Mesothelial cell of epicardium (in vitro differentiated cells): ENCODE results near the gene TIMM29. TPM values are rescaled to one million over a fixed set of nuclear protein-coding genes. Genes with fewer than 3 reads are reported as not detected.

ENCODE experiments used
- DNase-seq, 2 experiments: peaks; one replicate each; pipeline ENCODE4 v3.0.0; 2021; ENCODE audit warnings: low spot score in 2 of 2; ENCODE audit not compliant: unreplicated experiment in 2 of 2
- H3K27ac Mint-ChIP-seq: 2 replicates; pipeline ENCODE4 v1.8.0; 2021; ENCODE audit warnings: mixed read lengths
- H3K27me3 Mint-ChIP-seq: 2 replicates; pipeline ENCODE4 v1.8.0; 2021; ENCODE audit warnings: low read depth, mixed read lengths
- H3K36me3 Mint-ChIP-seq: 2 replicates; pipeline ENCODE4 v1.8.0; 2021; ENCODE audit warnings: mixed read lengths
- H3K4me1 Mint-ChIP-seq: 2 replicates; pipeline ENCODE4 v1.8.0; 2021; ENCODE audit warnings: mixed read lengths
- H3K4me3 Mint-ChIP-seq: 2 replicates; pipeline ENCODE4 v1.8.0; 2021; ENCODE audit warnings: mild to moderate bottlenecking, moderate library complexity, mixed read lengths
- H3K9me3 Mint-ChIP-seq: 2 replicates; pipeline ENCODE4 v1.8.0; 2021; ENCODE audit warnings: mixed read lengths
- total RNA-seq: library from RNA; stranded (reverse); gene quantifications from 3 replicates; pipeline ENCODE4 v1.2.1, GENCODE V29; 2021
- TF ChIP-seq, protein P1 (sequence below): fragments of 200-600 bp; sonication (generic); IDR thresholded peaks from one replicate; pipeline ENCODE4 v1.5.0; 2021; ENCODE audit warnings: antibody characterized with exemption; ENCODE audit not compliant: unreplicated experiment

The TIMM29 gene
- total RNA-seq, 1 donor from 2014 or later: 31.5 TPM

DNA sequence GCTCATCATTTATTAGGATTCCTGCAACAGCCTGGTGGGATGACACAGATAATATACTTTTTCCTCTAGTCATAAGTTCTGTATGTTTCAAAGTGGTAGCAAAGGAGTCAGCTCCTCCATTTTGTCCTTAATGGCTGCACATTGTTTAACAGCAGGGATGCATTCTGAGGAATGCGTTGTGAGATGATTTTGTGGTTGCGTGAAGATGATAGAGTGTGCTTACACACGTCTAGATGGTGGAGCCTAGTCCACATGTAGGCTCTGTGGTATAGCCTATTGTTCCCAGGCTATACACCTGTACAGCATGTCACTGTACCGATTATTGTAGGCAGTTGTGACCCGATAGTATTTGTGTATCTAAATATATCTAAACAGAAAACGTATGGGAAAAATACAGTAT is 36.8 kb downstream of the TIMM29 start:
- TF ChIP-seq, protein P1, sequence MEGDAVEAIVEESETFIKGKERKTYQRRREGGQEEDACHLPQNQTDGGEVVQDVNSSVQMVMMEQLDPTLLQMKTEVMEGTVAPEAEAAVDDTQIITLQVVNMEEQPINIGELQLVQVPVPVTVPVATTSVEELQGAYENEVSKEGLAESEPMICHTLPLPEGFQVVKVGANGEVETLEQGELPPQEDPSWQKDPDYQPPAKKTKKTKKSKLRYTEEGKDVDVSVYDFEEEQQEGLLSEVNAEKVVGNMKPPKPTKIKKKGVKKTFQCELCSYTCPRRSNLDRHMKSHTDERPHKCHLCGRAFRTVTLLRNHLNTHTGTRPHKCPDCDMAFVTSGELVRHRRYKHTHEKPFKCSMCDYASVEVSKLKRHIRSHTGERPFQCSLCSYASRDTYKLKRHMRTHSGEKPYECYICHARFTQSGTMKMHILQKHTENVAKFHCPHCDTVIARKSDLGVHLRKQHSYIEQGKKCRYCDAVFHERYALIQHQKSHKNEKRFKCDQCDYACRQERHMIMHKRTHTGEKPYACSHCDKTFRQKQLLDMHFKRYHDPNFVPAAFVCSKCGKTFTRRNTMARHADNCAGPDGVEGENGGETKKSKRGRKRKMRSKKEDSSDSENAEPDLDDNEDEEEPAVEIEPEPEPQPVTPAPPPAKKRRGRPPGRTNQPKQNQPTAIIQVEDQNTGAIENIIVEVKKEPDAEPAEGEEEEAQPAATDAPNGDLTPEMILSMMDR: no peak
- peak overlapping the region; percentile 71 for H3K27ac Mint-ChIP-seq
- H3K4me3 Mint-ChIP-seq: no peak overlapping the region

DNA sequence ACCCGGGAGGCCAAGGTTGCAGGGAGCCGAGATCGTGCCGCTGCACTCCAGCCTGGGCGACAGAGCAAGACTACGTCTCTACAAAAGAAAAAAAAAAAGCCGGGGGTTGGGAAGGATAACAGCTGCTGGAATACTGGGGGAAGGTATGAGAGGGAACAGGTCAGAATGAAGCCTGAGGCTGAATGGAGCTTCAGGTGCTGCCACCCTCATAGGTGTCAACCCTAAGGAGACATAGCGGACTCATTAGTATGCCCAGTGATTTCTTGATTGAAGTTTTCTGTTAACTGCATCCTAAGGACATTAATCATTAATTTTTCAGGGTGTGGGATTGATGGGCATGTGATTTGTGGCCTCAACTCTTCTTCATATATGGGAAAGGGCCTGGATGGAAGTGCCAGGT is 38.2 kb downstream of the TIMM29 start:
- H3K4me1 Mint-ChIP-seq: peaks cover 32% of the 10 kb centered on the region
- H3K36me3 Mint-ChIP-seq: peaks cover 2% of the 10 kb centered on the region
- no peaks in the 10 kb centered on the region for H3K27me3 Mint-ChIP-seq
- H3K9me3 Mint-ChIP-seq: no peaks in the 10 kb centered on the region
- TF ChIP-seq, protein P1: no peak
- no peak for DNase-seq
- H3K4me3 Mint-ChIP-seq: no peak overlapping the region
- peak overlapping the region; percentile 69 for H3K27ac Mint-ChIP-seq

More for the DNA sequence above, 36.8 kb downstream of the TIMM29 start:
- no peaks in the 10 kb centered on the region for H3K27me3 Mint-ChIP-seq
- H3K4me1 Mint-ChIP-seq: peaks cover 32% of the 10 kb centered on the region
- peaks cover 2% of the 10 kb centered on the region for H3K36me3 Mint-ChIP-seq
- no peaks in the 10 kb centered on the region for H3K9me3 Mint-ChIP-seq
- DNase-seq: no peak

DNA sequence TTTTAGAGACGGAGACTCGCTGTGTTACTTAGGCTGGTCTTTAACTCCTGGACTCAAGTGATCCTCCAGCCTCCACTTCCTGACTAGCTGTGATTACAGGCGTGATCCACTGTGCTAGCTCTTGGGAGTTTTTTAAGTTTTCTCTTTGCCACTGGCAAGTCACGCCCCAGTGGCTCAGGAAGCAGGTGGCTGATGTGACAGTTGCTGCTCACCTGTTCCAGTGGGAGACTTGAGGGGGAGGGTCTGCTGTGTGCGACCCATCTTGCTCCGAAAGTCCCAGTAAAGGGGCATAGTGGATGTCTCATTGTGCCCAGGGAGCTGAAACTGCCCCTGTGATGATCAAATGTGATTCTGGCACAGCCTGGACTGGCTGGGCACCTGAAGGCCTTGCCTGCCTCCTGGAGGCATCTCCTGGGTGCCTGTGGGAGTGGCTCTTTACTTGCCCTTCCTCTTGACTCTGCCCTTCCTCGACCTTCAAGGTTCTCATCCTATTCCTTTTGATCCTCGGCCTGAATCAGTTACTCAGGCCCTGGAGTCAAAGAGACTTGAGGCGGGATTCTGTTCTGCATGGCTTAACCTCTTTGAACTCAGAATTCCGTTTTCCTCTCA is 40.0 kb downstream of the TIMM29 start:
- no peak overlapping the region for H3K4me3 Mint-ChIP-seq
- H3K4me1 Mint-ChIP-seq: peaks cover 19% of the 10 kb centered on the region
- peaks cover 5% of the 10 kb centered on the region for H3K36me3 Mint-ChIP-seq
- H3K27ac Mint-ChIP-seq: peak overlapping the region; percentile 30
- H3K9me3 Mint-ChIP-seq: no peaks in the 10 kb centered on the region
- H3K27me3 Mint-ChIP-seq: no peaks in the 10 kb centered on the region
- TF ChIP-seq, protein P1: no peak
- DNase-seq: no peak

DNA sequence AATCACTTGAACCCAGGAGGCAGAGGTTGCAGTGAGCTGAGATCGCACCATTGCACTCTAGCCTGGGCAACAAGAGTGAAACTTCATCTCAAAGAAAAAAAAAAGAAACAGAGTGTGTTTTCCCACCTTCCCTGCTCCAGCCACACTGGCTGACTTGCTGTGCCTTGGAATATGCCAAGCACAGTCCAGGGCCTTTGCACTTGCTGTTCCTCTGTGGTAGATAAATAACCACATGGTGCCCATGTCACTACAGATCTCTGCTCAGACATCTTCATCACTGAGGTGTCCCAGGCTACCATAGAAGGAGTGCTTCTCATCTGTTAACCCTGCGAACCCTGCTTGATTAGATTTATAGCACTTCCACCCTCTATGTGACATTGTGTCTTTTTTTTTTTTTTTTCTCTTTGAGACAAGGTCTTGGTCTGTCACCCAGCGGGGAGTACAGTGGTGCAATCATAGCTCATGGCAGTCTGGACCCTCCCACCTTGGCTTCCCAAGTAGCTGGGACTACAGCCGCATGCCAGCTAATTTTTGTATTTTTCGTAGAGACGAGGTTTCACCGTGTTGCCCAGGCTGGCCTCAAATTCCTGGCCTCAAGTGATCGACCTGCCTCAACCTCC is 42.6 kb downstream of the TIMM29 start:
- peaks cover 7% of the 10 kb centered on the region for H3K36me3 Mint-ChIP-seq
- H3K27ac Mint-ChIP-seq: no peak overlapping the region
- no peak for DNase-seq
- H3K27me3 Mint-ChIP-seq: no peaks in the 10 kb centered on the region
- TF ChIP-seq, protein P1: no peak
- peaks cover 24% of the 10 kb centered on the region for H3K4me1 Mint-ChIP-seq
- no peaks in the 10 kb centered on the region for H3K9me3 Mint-ChIP-seq
- H3K4me3 Mint-ChIP-seq: no peak overlapping the region

DNA sequence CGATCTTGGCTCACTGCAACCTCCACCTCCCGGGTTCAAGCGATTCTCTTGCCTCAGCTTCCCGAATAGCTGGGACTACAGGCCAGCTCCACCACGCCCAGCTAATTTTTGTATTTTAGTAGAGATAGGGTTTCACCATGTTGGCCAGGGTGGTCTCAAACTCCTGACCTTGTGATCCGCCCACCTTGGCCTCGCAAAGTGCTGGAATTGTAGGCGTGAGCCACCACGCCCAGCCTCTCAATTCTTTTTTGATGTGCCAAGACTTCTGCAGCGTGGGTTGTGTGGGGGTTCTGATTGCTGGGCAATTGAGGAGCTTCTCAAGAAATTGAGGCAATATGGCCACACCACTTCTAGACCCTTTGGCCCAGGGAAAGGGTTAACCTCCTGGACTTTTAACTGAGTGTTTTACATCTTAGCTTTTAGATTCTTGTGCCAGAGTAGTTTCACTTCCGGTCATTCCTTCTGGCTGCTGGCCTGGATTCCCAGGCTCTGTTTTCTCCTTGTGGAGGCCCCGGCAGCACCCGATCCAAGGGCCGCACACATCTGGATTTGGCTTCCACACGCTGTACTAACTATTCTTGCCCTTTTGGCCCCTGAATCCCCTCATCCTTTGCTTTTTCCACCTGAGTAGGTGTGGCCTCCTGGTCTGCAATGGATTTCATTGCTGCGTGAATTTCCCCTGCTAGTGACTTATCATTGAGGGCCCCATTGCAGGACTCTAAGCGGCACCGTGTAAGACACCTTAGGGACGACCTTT is 46.9 kb downstream of the TIMM29 start:
- H3K9me3 Mint-ChIP-seq: no peaks in the 10 kb centered on the region
- H3K36me3 Mint-ChIP-seq: peaks cover 10% of the 10 kb centered on the region
- H3K4me1 Mint-ChIP-seq: peaks cover 21% of the 10 kb centered on the region
- H3K27ac Mint-ChIP-seq: peak overlapping the region; percentile 91
- H3K27me3 Mint-ChIP-seq: no peaks in the 10 kb centered on the region
- no peak for DNase-seq
- no peak overlapping the region for H3K4me3 Mint-ChIP-seq
- TF ChIP-seq, protein P1: no peak
